Testis (tissue), 3 donors: ENCODE results near the gene ZSCAN20. TPM values are rescaled to one million over a fixed set of nuclear protein-coding genes. Genes with fewer than 3 reads are reported as not detected.

Experiments used
- DNase-seq: peaks from one replicate; pipeline ENCODE4 v3.0.0-alpha.2; 2019
- H3K27ac ChIP-seq, 2 donors: fragments of 200-600 bp; sonication (generic); one replicate each; pipeline ENCODE4 v1.5.1; 2019
- H3K27me3 ChIP-seq: fragments of 200-600 bp; sonication (generic); one replicate; pipeline ENCODE4 v1.5.1; 2019
- H3K36me3 ChIP-seq: fragments of 200-600 bp; sonication (generic); one replicate; pipeline ENCODE4 v1.5.1; 2017; ENCODE audit warnings: low read depth; ENCODE audit errors: missing control alignments
- H3K4me1 ChIP-seq: fragments of 200-600 bp; sonication (generic); one replicate; pipeline ENCODE4 v1.5.1; 2019
- H3K4me3 ChIP-seq, 2 donors: fragments of 200-600 bp; sonication (generic); one replicate each; pipeline ENCODE4 v1.5.1; 2017 to 2019
- H3K9me3 ChIP-seq: fragments of 200-600 bp; sonication (generic); one replicate; pipeline ENCODE4 v1.5.1; 2017
- CTCF ChIP-seq, 3 experiments: fragments of 450-650 bp in 2 of 3; fragments of 200-600 bp in 1 of 3; sonication (generic) in 1 of 3; IDR thresholded peaks; one replicate each; pipeline ENCODE4 v1.5.1; 2016 to 2019; ENCODE audit warnings: antibody characterized with exemption in 3 of 3, mild to moderate bottlenecking in 2 of 3, moderate library complexity in 1 of 3
- POLR2A ChIP-seq: fragments of 450-650 bp; IDR thresholded peaks from one replicate; pipeline ENCODE4 v1.6.1; 2017; ENCODE audit warnings: antibody characterized with exemption, mild to moderate bottlenecking, moderate library complexity
- WGBS, 2 donors: methylation state at CpG; one replicate each; pipeline ENCODE4 v1.1.5; 2018; 5-methylcytosine and 5-hydroxymethylcytosine counted together
- intact Hi-C: fragments of 100-400 bp; cut with DNase I; formaldehyde crosslinking; loops from one replicate; pipeline ENCODE4 v1.15.1; 2023; ENCODE audit warnings: low total_unique reads
- polyA plus RNA-seq: library from polyadenylated mRNA; stranded (reverse); fragments of 350-450 nt; fragmentation: Illumina TruSeq; extraction: RNeasy Lipid Tissue Mini Kit (QIAGEN cat#74804); gene quantifications from one replicate; pipeline ENCODE4 v1.2.3, GENCODE V29; 2014; ENCODE audit warnings: low read depth, low replicate concordance; ENCODE audit not compliant: insufficient read depth
- total RNA-seq, 2 donors: library from RNA; depleted of rRNA; stranded (reverse); fragments of >200 nt; gene quantifications; one replicate each; pipeline ENCODE4 v1.2.3, GENCODE V29; 2016

Gene ZSCAN20
- total and polyA plus RNA-seq, 3 donors from 2014 or later = 4.5 to 10.1 (median 9.8) TPM

GRCh38 chr1:33454646-33455282 lies 17.7 kb upstream of the ZSCAN20 start:
- TF ChIP-seq CTCF (IDR thresholded peaks at IDR 0.05) (no peak), POLR2A (no peak)
- Histone ChIP-seq H3K4me1 (no peaks in the 10 kb centered on the region), H3K27me3 (no peaks in the 10 kb centered on the region), H3K27ac (no peak overlapping the region), H3K4me3 (no peak overlapping the region), H3K9me3 (no peaks in the 10 kb centered on the region), H3K36me3 (no peaks in the 10 kb centered on the region)
- intact Hi-C loops = no loop called here
- 84 to 93% methylated on average over 8 of the region's 8 CpGs for WGBS, 2 donors
- no peak for DNase-seq

- Histone ChIP-seq H3K36me3 (no peaks in the 10 kb centered on the region), H3K9me3 (no peaks in the 10 kb centered on the region), H3K4me3 (no peak overlapping the region), H3K4me1 (no peaks in the 10 kb centered on the region), H3K27ac (no peak overlapping the region), H3K27me3 (no peaks in the 10 kb centered on the region)
- 52 to 59% methylated on average over 8 of the region's 8 CpGs for WGBS, 2 donors
- intact Hi-C loops = no loop called here
- peak; percentile 60 for DNase-seq
- TF ChIP-seq CTCF (IDR thresholded peaks at IDR 0.05) (peak in 2 of 3 experiments; percentile 23 to 38), POLR2A (no peak)
Observed at GRCh38 chr1:33455539-33456501, 16.6 kb upstream of the ZSCAN20 start.

GRCh38 chr1:33456502-33456886 lies 16.0 kb upstream of the ZSCAN20 start:
- 63 to 64% methylated on average over 6 of the region's 6 CpGs for WGBS, 2 donors
- intact Hi-C loops = no loop called here
- no peak for TF ChIP-seq CTCF (IDR thresholded peaks at IDR 0.05)
- TF ChIP-seq POLR2A = no peak
- no peak for DNase-seq
- Histone ChIP-seq H3K27ac (no peak overlapping the region), H3K4me3 (no peak overlapping the region), H3K4me1 (no peaks in the 10 kb centered on the region), H3K36me3 (no peaks in the 10 kb centered on the region), H3K9me3 (no peaks in the 10 kb centered on the region), H3K27me3 (no peaks in the 10 kb centered on the region)

GRCh38 chr1:33459691-33460090 lies 12.8 kb upstream of the ZSCAN20 start:
- Histone ChIP-seq H3K4me3 (no peak overlapping the region), H3K36me3 (no peaks in the 10 kb centered on the region), H3K27me3 (no peaks in the 10 kb centered on the region), H3K27ac (no peak overlapping the region), H3K4me1 (no peaks in the 10 kb centered on the region), H3K9me3 (no peaks in the 10 kb centered on the region)
- no peak for DNase-seq
- WGBS, 2 donors = 84 to 94% methylated on average over 4 of the region's 4 CpGs
- intact Hi-C loops = no loop called here
- TF ChIP-seq POLR2A = no peak
- TF ChIP-seq CTCF (IDR thresholded peaks at IDR 0.05) = no peak
